LNCaP clone FGC (cell line): Measurements from ENCODE around the gene COL11A1.

Experiments
- DNase-seq: peaks from one replicate; pipeline ENCODE4 v3.0.0-alpha.2; 2011; ENCODE audit warnings: low read depth
- H3K4me3 ChIP-seq: 2 replicates; pipeline ENCODE4 v1.5.1; 2011; ENCODE audit warnings: mild to moderate bottlenecking, low read depth, low read length, control low read depth
- TF ChIP-seq, protein P1 (sequence below): IDR thresholded peaks from 2 replicates; pipeline ENCODE4 v1.5.1; 2012; ENCODE audit warnings: mild to moderate bottlenecking; ENCODE audit not compliant: control insufficient read depth, insufficient read depth; ENCODE audit errors: extremely low read depth

The COL11A1 gene

DNA sequence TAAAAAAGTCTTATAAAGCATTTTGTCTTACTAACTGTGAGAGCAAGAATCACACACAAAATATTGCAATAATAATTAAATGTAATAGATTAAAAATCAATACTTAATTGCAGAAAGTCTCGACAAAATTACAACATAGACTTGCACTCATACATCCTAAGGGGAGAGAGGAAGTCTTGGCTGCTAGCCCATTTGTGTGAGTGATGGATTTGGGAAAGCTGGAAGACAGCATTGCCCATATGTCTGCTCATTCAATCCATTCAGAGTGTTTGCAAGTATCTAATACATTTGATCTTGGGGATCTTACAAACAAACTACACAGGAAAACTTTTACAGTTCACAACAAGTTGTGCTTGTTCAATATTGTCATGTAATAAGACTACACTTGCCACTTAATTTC lies 140.5 kb downstream of the COL11A1 start:
- DNase-seq = no peak
- TF ChIP-seq, protein P1, sequence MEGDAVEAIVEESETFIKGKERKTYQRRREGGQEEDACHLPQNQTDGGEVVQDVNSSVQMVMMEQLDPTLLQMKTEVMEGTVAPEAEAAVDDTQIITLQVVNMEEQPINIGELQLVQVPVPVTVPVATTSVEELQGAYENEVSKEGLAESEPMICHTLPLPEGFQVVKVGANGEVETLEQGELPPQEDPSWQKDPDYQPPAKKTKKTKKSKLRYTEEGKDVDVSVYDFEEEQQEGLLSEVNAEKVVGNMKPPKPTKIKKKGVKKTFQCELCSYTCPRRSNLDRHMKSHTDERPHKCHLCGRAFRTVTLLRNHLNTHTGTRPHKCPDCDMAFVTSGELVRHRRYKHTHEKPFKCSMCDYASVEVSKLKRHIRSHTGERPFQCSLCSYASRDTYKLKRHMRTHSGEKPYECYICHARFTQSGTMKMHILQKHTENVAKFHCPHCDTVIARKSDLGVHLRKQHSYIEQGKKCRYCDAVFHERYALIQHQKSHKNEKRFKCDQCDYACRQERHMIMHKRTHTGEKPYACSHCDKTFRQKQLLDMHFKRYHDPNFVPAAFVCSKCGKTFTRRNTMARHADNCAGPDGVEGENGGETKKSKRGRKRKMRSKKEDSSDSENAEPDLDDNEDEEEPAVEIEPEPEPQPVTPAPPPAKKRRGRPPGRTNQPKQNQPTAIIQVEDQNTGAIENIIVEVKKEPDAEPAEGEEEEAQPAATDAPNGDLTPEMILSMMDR = no peak
- no peak overlapping the region for H3K4me3 ChIP-seq

DNA sequence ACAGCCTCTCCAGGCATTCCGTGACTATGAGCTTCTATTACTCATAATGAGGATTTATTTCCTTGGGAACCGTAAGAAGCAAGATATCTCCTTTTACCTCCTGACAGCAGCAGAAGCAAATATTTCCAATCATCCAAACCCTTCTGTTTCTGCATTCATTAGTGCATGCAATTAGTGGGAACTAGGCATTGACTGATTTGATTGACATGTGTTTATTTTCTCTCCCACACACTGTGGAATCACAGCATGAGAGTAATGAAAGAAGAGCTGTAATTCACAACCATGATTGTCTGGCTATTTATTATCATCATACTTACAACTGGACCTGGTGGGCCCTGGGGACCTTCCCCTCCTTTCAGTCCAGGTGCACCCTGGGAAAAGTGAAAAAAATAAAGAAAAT lies 146.8 kb downstream of the COL11A1 start:
- H3K4me3 ChIP-seq = no peak overlapping the region
- no peak for DNase-seq
- TF ChIP-seq, protein P1 = no peak

GRCh38 chr1:102954576-102954975 lies 153.7 kb downstream of the COL11A1 start:
- TF ChIP-seq, protein P1 = no peak
- no peak for DNase-seq
- no peak overlapping the region for H3K4me3 ChIP-seq

DNA sequence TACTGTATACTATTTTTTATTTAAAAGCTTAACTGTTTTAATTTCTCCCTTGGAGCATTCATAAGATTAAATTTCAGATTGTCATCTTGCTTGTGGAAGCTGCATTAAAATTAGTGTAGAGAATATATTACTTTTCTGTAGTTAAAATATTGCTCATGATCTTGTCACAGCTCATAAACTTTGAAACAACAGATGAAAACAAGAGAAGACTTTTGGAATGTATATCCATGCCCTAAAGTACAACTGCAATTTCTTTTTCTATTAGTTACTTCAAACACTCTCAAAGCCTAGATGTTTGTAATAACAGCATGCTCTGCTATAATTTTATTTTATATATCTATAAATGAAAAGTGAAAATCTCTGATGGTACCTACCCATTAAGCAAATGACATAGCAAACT lies 155.9 kb downstream of the COL11A1 start:
- no peak for DNase-seq
- TF ChIP-seq, protein P1 = no peak

DNA sequence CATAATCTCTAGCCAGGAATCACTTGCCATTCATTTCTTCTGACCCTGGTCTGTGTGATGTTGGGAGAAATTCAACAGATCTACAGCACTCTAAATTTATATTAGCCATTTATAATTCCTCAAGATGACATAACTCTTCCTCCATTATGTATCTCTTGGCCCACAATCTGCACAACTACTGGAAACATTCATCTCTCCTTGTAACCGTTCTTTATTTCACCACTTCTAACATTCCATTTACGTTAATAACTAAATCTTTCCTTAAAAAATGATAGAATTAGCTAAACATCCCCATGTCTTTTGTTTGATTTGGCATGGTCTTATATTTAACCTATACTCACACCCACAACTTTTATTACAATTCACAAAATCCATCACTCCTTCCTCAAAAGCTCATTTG lies 166.0 kb downstream of the COL11A1 start:
- no peak overlapping the region for H3K4me3 ChIP-seq
- no peak for DNase-seq
- TF ChIP-seq, protein P1 = no peak

More for the DNA sequence above, 155.9 kb downstream of the COL11A1 start:
- H3K4me3 ChIP-seq = no peak overlapping the region

GRCh38 chr1:102941366-102941947 lies 166.9 kb downstream of the COL11A1 start:
- H3K4me3 ChIP-seq = no peak overlapping the region
- no peak for DNase-seq

More at GRCh38 chr1:102941366-102941947, 166.9 kb downstream of the COL11A1 start:
- TF ChIP-seq, protein P1 = no peak
